Tibial nerve (tissue), 4 donors: ENCODE measurements around the gene GDPGP1. TPM values are rescaled to one million over a fixed set of nuclear protein-coding genes. Genes with fewer than 3 reads are reported as not detected.
A peak's percentile ranks its signal among the peaks of the same experiment; 100 is the strongest.

Experiments
- DNase-seq, 2 donors: peaks; one replicate each; pipeline ENCODE4 v3.0.0-alpha.2; 2019; ENCODE audit warnings: low spot score in 2 of 2
- H3K27ac ChIP-seq, 4 donors: fragments of 200-600 bp; sonication (generic) in 3 of 4; one replicate each; pipeline ENCODE4 v1.5.1; 2017 to 2019; ENCODE audit warnings: mild to moderate bottlenecking in 1 of 4
- H3K27me3 ChIP-seq, 2 donors: fragments of 200-600 bp; sonication (generic) in 1 of 2; one replicate each; pipeline versions ENCODE4 v1.5.1 to v1.6.0; 2017 to 2019
- H3K36me3 ChIP-seq, 3 donors: fragments of 200-600 bp; sonication (generic); one replicate each; pipeline ENCODE4 v1.5.1; 2018 to 2019
- H3K4me1 ChIP-seq, 4 donors: fragments of 200-600 bp; sonication (generic) in 3 of 4; one replicate each; pipeline ENCODE4 v1.5.1; 2017 to 2019
- H3K4me3 ChIP-seq, 4 donors: fragments of 200-600 bp; sonication (generic) in 3 of 4; one replicate each; pipeline ENCODE4 v1.5.1; 2017 to 2019; ENCODE audit warnings: mild to moderate bottlenecking in 1 of 4, moderate library complexity in 1 of 4
- H3K9me3 ChIP-seq, 4 donors: fragments of 200-600 bp; sonication (generic) in 3 of 4; one replicate each; pipeline ENCODE4 v1.5.1; 2017 to 2019
- CTCF ChIP-seq, 5 experiments: fragments of 200-600 bp in 3 of 5; fragments of 450-650 bp in 2 of 5; sonication (generic) in 3 of 5; IDR thresholded peaks; one replicate each; pipeline ENCODE4 v1.5.1; 2016 to 2019; ENCODE audit warnings: antibody characterized with exemption in 5 of 5, mild to moderate bottlenecking in 3 of 5, moderate library complexity in 2 of 5
- EP300 ChIP-seq, 2 donors: sonication (generic); formaldehyde crosslinking; IDR thresholded peaks; one replicate each; pipeline ENCODE4 v1.6.1; 2017; ENCODE audit warnings: antibody characterized with exemption in 2 of 2, mild to moderate bottlenecking in 1 of 2
- POLR2A ChIP-seq, 2 donors: fragments of 450-650 bp; IDR thresholded peaks; one replicate each; pipeline ENCODE4 v1.6.1; 2017; ENCODE audit warnings: antibody characterized with exemption in 2 of 2, mild to moderate bottlenecking in 2 of 2, moderate library complexity in 2 of 2
- WGBS, 2 donors: methylation state at CpG; one replicate each; pipeline ENCODE4 v1.1.5; 2018; 5-methylcytosine and 5-hydroxymethylcytosine counted together
- total RNA-seq, 4 donors: library from RNA; depleted of rRNA; stranded (reverse); fragments of >200 nt; gene quantifications; one replicate each; pipeline ENCODE4 v1.1.0, GENCODE V29; 2016

Gene GDPGP1
- total RNA-seq, 4 donors from 2014 or later: 1.4 to 6.9 (median 4.9) TPM

DNA sequence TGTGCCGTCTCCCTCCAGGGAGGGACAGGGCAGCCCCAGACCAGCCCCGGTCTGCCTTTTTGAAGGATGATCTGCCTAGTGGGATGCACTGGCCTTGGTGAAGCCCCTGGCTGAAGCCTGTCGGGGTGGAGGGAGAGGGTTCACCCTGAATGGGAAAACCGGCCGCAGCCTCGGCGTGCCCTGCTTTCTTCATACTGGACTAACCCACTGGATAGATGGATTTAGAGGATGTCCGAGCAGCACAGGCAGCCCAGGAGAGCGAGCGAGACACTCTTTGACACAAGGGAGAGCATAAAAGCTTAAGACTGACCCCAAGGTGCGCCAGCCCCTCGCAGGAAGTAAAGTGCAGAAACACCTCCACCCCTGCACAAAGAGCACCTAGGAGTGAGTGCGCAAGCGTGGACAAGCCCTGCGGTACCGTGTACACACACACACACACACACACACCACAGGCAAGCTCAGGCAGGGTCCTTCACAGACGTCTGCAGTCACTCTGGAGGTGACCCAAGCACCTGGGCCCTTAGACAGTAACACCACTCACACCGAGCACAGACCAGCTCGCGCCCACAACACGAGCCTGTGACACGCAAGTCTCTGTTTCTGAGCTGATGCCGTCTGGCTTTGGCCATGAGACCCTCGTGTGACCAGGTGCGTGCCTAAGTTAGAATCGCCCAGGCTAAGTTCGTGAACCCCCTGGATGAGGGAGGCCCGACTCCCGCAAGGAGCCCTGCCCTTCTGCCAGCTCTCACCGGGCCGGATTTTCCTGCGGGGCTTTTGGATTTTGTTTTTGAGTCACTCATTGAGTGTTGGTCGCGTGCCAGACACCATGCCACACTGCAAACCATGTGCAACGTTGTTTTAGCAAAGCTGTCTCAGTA is 21.5 kb upstream of the GDPGP1 start:
- Histone ChIP-seq H3K4me3 (no peak overlapping the region), H3K36me3 (peaks cover 0 to 24% (median 2%) of the 10 kb centered on the region in 3 donors), H3K4me1 (peaks cover 0 to 41% (median 27%) of the 10 kb centered on the region in 4 donors), H3K27ac (peak overlapping the region in 3 of 4 donors; percentile 60 to 72 (median 68)), H3K27me3 (no peaks in the 10 kb centered on the region), H3K9me3 (no peaks in the 10 kb centered on the region)
- TF ChIP-seq CTCF (IDR thresholded peaks at IDR 0.05) (no peak), POLR2A (IDR thresholded peaks at IDR 0.05) (no peak), EP300 (IDR thresholded peaks at IDR 0.05) (no peak)
- DNase-seq: no peak
- WGBS, 2 donors: 76 to 77% methylated on average over 31 to 35 of the region's 35 CpGs

- Histone ChIP-seq H3K4me3 (no peak overlapping the region), H3K36me3 (peaks cover 0 to 29% (median 9%) of the 10 kb centered on the region in 3 donors), H3K27ac (peak overlapping the region in 2 of 4 donors; percentile 30 to 72), H3K4me1 (peaks cover 0 to 41% (median 27%) of the 10 kb centered on the region in 4 donors), H3K27me3 (no peaks in the 10 kb centered on the region), H3K9me3 (no peaks in the 10 kb centered on the region)
- no peak for TF ChIP-seq POLR2A (IDR thresholded peaks at IDR 0.05)
- no peak for TF ChIP-seq CTCF (IDR thresholded peaks at IDR 0.05)
- no peak for TF ChIP-seq EP300 (IDR thresholded peaks at IDR 0.05)
- 72 to 77% methylated on average over 12 of the region's 12 CpGs for WGBS, 2 donors
- DNase-seq: no peak
These were observed 20.7 kb upstream of the GDPGP1 start for GRCh38 chr15:90213122-90213817.

DNA sequence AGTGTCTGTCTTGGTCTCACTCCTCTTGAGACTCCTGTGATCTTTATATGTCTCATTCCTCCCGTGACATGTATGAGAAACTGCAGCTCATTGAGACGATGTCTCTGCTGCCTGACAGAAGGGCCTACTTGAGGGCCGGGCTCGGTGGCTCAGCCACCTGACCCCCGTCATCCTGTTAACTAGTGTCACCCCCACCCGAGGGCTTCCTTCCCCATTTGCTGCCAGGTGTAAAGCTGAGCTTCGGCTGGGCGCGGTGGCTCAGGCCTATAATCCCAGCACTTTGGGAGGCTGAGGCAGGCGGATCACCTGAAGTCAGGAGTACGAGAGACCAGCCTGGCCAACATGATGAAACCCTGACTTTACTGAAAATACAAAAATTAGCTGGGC is 20.2 kb upstream of the GDPGP1 start:
- H3K4me1 ChIP-seq: peaks cover 0 to 41% (median 28%) of the 10 kb centered on the region in 4 donors
- H3K4me3 ChIP-seq: no peak overlapping the region
- H3K27ac ChIP-seq: peak overlapping the region in 2 of 4 donors; percentile 30 to 72
- no peaks in the 10 kb centered on the region for H3K9me3 ChIP-seq
- no peaks in the 10 kb centered on the region for H3K27me3 ChIP-seq
- TF ChIP-seq EP300 (IDR thresholded peaks at IDR 0.05) (no peak), CTCF (IDR thresholded peaks at IDR 0.05) (no peak), POLR2A (IDR thresholded peaks at IDR 0.05) (no peak)
- WGBS, 2 donors: 81 to 92% methylated on average over 6 to 11 of the region's 11 CpGs
- H3K36me3 ChIP-seq: peaks cover 0 to 33% (median 9%) of the 10 kb centered on the region in 3 donors
- DNase-seq: no peak

DNA sequence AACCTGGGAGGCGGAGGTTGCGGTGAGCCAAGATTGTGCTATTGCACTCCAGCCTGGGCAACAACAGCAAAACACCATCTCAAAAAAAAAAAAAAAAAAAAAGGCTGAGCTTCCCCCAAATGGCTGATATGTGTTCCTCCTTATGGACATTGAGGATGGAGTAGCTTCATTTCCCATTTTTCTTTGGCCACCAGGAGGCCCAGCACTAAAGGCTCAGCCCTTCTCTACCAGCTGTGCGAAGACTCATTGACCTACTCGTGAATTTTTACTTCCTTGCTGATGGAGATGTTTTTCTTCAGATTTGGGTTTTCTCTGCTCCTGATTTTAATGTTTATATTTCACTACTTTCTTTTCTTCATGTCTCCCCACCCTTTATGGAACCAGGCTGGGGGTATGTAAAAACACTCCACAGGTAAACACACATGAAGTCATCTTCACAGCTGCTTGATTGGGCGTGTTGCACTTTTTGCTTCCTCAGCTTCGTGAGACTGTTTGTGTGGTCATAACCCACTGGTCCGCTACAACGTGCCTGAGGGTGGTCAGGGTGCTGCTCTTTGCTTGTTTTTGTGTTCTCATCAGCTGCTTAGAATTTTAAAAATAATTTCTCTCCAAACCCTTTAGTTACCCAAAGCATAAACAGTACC is 19.3 kb upstream of the GDPGP1 start:
- peaks cover 0 to 49% (median 34%) of the 10 kb centered on the region in 4 donors for H3K4me1 ChIP-seq
- H3K36me3 ChIP-seq: peaks cover 0 to 26% (median 9%) of the 10 kb centered on the region in 3 donors

More for the DNA sequence above, 19.3 kb upstream of the GDPGP1 start:
- Histone ChIP-seq H3K27me3 (no peaks in the 10 kb centered on the region), H3K4me3 (no peak overlapping the region), H3K9me3 (no peaks in the 10 kb centered on the region), H3K27ac (peak overlapping the region in 1 of 4 donors; percentile 9)
- WGBS, 2 donors: 56 to 58% methylated on average over 8 of the region's 8 CpGs
- TF ChIP-seq CTCF (IDR thresholded peaks at IDR 0.05) (peak in 2 of 5 experiments; percentile 12 to 24), EP300 (IDR thresholded peaks at IDR 0.05) (no peak)
- DNase-seq: no peak
